GM03348 (cell line): ENCODE results near the gene LTBP4.

Experiments used
- DNase-seq: peaks from one replicate; pipeline ENCODE4 v3.0.0; 2012; ENCODE audit warnings: low spot score

Gene LTBP4

DNA sequence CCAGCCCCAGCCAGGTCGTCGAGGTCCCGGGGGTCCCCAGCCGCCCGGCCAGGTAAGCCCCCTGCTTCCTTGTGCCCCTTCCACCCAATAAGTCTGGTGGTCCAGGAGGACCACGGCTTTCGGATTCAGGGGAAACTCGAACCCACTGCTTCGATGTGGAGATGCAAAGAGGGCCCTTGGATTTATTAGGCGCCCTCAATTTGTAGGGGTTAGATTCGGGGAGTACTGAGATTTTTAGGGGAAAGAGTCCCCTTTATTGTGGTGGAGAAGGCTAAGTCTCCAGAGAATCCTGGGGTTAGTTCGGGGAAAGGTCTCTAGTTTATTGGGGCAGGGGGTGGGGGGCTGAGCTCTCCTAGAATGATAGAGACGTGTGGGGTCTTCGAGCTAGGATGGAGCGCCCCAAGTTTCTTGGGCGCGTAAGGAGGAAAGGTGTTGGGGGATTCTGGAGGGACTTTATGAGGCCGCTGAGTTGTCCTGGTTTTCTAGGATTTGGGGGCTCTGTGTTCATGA lies 3.8 kb upstream of the LTBP4 start:
- DNase-seq = no peak

DNA sequence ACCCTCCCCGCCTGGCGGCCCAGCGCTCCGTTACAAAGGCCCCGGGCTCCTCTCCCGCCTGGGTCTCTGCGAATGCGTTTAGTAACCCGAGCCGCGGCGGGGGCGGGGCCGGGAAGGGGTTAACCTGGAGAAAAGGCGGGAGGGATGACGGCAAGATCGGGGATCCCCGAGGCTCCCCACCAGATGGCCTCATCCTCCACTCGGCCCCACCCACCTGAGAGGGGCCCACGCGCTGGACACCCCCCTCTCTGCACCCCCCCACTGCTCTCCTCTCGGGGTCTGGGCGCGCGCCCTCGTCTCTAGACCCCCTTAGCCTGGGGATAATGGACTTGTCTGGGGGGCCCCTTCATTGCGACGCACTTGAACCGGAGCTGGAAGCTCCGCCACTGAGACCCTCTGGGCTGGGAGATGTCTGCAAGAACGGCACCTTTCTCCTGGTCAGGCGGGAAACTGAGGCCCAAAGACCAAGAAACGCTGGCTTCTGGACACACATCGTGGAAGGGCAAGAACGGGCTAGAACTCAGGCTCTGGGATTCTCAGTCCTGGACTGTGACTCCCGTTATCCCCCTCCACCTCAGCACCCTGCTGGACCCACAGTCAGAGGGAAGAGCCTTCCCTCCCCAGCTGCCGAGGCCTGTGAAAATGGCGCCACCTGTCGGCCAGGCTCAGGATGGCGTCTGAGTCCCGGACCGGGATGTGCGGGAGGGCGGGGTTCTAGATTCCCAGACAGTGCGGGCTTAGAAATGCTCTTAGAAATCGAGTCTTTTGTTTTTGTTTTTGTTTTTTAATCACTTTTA lies 2.9 kb upstream of the LTBP4 start:
- DNase-seq = peak; percentile 91

DNA sequence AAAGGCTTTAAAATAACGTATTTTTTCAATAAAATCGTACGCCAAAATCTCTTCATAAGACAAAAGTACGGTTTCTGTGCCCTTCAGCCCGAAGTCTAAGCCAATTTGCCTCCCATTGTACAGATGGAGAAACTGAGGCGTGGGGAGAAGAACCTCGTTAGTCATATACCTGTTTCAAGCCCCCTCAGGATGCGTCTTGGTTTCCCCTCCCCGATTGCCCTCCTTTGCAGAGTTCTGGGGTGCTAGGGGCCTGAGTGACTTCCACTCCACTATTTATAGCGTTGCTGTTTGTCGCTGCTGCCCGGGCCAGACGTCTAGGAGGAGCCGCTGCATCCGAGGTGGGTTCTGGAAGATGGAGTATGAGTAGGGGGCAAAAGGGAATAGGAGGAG lies 2.3 kb upstream of the LTBP4 start:
- DNase-seq = no peak

GRCh38 chr19:40599331-40599901 lies 1.8 kb upstream of the LTBP4 start:
- no peak for DNase-seq

DNA sequence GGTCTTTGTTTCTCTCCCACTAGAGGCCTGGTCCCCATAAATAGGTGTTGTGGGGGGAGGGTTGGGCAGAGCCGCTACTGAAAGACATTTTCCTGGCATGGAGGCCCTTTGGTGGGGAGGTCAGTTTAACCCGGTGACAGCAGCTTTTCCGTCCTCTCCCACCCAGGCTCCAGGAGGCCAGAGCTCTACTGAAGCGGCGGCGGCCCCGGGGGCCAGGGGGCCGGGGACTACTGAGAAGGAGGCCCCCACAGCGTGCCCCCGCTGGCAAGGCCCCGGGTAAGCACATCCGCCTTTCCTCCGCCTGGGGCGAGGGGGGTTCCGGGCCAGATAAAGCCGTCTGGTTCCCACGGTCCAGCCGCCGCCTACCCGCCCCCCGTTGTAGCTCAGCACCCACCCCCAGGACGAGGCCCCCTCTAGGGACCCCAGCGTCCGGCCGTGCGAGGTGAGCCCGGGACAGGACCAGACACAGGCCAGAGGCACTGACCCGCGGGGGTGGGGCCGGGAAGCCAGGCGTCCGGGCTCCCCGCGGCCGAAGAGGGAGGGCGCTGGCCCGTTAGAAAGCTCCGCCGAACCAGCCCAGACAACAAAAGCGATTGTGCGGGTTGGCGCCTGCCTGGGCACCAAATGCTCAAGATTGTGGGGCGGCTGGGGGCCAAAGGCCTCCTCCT lies 1.1 kb upstream of the LTBP4 start:
- DNase-seq = no peak

GRCh38 chr19:40600570-40601133 lies 517 bp upstream of the LTBP4 start:
- no peak for DNase-seq

- no peak for DNase-seq
These were observed 1.9 kb downstream of the LTBP4 start for GRCh38 chr19:40603071-40603388.

- peak; percentile 94 for DNase-seq
These were observed 2.4 kb downstream of the LTBP4 start for GRCh38 chr19:40603389-40604170.

DNA sequence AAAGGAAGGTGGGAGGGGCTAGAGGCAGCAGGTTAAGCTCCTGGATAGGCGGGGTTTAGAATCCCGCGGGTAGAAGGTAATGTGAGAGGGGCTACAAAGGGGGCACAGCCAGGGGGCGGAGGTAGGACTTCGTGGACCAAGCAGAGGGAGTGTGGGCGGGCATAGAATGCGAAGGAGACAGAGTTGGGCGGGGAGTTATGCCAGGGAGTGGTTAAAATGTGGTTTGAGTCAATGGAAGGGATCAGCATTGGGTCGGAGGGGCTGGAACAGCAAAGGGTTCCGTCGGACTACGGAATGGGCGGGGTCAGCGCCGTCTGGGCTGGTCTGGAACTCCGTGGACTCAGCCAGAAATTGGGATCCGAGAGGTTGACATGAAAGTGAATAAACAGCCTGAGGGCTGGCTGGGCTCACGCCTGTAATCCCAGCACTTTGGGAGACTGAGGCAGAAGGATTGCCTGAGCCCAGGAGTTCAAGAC lies 3.0 kb downstream of the LTBP4 start:
- DNase-seq = no peak

DNA sequence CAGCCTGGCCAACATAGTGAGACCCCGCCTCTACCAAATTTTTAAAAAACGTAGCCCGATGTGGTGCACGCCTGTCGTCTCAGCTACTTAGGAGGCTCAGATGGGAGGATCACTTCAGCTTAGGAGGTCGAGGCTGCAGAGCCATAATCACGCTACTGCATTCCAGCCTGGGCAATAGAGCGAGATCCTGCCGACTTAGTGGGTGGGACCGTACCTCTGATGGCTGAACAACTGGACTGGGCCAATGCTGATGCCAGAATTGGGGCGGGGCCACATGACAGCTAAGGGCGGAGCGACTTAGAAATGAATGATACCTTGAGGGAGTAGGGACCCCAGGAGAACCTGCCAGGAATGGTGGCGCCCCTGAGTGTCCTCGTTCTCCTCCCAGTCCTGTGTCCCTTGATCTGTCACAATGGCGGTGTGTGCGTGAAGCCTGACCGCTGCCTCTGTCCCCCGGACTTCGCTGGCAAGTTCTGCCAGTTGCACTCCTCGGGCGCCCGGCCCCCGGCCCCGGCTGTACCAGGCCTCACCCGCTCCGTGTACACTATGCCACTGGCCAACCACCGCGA lies 3.6 kb downstream of the LTBP4 start:
- no peak for DNase-seq

GRCh38 chr19:40605216-40605971 lies 4.2 kb downstream of the LTBP4 start:
- peak; percentile 75 for DNase-seq

DNA sequence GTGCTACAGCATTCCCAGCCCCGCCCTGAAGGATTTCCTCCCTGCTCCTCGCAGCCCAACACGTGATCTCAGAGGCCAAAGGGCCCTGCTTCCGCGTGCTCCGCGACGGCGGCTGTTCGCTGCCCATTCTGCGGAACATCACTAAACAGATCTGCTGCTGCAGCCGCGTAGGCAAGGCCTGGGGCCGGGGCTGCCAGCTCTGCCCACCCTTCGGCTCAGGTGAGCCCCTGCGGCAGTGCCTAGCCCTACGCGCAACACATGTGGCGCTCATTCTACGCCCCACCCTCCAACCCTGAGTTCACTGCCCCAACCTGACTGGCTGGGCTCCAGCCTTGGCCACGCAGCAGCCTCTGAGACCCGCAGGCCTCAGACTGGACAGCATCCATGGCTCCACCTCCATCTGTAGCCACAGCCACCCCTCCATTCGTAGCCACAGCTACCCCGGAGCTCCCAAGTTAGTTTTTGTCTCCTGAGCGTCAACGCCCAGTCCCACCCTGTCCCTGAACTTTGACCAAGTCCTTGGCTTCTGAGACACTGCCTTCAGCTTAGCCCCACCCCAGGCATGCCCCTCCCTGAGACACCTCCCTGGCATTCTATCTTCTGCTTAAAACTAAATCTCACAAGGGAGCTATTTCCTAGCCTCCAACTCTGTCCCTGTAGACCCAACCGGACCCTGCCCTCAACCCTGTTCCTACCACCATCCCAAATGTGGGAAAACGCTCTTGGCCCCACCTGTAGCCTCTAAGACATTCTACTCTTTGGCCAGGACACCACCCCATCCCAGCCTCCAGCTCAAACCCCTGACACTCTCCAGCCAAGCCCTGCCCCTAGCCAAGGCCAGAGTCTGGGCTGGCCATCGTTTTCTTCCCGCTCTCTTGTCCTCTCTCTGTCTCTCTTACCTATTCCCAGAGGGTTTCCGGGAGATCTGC lies 6.4 kb downstream of the LTBP4 start:
- DNase-seq = no peak

DNA sequence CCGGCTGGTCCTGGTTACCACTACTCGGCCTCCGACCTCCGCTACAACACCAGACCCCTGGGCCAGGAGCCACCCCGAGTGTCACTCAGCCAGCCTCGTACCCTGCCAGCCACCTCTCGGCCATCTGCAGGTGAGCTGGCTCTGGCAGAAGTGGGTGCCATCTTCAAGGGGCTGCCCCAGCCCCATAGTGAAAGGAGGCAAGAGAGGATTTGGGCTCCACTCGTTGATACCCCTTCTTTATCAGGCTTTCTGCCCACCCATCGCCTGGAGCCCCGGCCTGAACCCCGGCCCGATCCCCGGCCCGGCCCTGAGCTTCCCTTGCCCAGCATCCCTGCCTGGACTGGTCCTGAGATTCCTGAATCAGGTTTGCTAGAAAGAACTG lies 7.1 kb downstream of the LTBP4 start:
- DNase-seq = no peak

- no peak for DNase-seq
These were observed 7.8 kb downstream of the LTBP4 start for GRCh38 chr19:40608957-40609356.

DNA sequence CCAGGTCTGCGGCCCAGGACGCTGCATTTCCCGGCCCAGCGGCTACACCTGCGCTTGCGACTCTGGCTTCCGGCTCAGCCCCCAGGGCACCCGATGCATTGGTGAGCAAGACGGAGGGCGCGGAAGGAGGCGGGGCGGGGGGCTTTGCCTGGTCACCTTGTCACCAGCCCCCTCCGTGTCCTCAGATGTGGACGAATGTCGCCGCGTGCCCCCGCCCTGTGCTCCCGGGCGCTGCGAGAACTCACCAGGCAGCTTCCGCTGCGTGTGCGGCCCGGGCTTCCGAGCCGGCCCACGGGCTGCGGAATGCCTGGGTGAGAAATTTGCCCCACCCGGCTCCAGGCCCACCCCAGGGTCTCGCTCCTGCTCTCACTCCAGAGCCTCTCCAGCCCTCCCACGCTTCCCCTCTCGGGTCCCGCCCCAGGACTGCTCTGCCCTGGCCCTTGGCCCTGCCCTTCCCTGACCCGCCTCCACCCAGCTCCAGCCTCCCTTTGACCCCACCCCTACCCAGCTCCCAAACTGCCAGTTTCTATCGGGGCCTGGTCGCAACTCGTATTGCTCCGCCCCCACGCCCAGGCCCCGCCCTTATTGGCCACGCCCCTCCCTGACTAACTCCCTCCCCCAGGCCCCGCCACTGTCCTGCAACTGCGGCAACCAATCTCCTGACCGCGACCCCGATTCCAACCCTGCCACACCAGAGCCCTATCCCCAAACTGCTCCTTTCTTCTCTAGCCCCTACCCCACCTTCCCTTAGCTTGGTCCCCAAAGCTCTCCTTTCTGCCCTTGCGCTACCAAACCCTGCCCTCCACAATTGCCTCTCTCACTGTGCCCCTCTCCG lies 8.6 kb downstream of the LTBP4 start:
- peak; percentile 97 for DNase-seq

- DNase-seq = no peak
These were observed 9.4 kb downstream of the LTBP4 start for GRCh38 chr19:40610396-40611064.

DNA sequence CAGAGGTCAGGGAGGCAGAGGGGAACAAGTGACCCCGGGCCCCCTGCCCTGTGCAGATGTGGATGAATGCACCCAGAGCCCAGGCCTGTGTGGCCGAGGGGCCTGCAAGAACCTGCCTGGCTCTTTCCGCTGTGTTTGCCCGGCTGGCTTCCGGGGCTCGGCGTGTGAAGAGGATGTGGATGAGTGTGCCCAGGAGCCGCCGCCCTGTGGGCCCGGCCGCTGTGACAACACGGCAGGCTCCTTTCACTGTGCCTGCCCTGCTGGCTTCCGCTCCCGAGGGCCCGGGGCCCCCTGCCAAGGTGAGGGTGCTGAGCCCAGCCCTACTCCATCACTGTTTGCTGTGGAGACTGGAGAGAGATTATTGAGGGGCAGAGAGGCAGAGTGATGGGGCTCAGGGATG lies 9.9 kb downstream of the LTBP4 start:
- no peak for DNase-seq
